GM18868 (cell line): ENCODE measurements around the gene SLC35E1.

Source experiments
- ATAC-seq: cut with Tn5 transposase; IDR thresholded peaks from one replicate; pipeline ENCODE4 v1.9.1; 2021; ENCODE audit warnings: mild to moderate bottlenecking, moderate library complexity; ENCODE audit not compliant: unreplicated experiment

The SLC35E1 gene

GRCh38 chr19:16504271-16504670 is 67.9 kb downstream of the SLC35E1 start:
- no peak for ATAC-seq
